ENCODE data around the gene EBNA1BP2.
"Not testable (repeated sequence)": the region's sequence is repeated elsewhere in the genome, so short reads cannot be mapped to it uniquely, and the experiment has no call there.

EBNA1BP2 gene

DNA sequence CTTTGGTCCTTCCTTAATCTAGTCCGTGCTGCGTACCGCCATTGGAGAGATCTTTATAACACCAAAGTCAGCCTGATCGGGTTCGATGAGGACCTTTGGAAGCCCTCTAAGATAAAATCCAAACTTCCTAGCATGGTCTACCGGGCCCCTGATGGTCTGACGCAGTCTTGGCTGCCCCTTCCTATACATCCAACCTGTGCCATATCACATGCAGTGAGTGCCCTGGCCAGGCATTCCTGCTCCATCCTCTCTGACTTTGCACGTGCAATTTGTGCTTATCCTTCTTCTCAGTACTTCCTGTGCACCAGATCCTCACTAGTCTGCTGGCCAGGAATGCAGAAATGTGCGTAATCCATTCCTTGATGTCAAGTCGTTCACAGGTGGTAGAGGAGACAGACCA lies 45.7 kb upstream of the EBNA1BP2 start:
- Histone ChIP-seq H3K27ac (ENCODE audit: low read depth, low read length) (no peak overlapping the region), H3K9me2 (replicated peaks; ENCODE audit: insufficient read depth, low read length) (no peaks in the 10 kb centered on the region), H2AFZ (ENCODE audit: low read depth, low read length, severe bottlenecking) (no peak overlapping the region), H4K20me1 (ENCODE audit: low read depth, low read length) (no peaks in the 10 kb centered on the region), H3F3A (ENCODE audit: insufficient read depth) (no peaks in the 10 kb centered on the region), H3K4me3 (ENCODE audit: insufficient read depth, low read length, poor library complexity, severe bottlenecking) (no peak overlapping the region), H3K9me3 (ENCODE audit: insufficient read depth, low read length) (no peaks in the 10 kb centered on the region), H3K36me3 (ENCODE audit: low read length) (no peaks in the 10 kb centered on the region), H3K79me2 (ENCODE audit: insufficient read depth, low read length) (no peaks in the 10 kb centered on the region), H3K27me3 (ENCODE audit: low read length) (no peaks in the 10 kb centered on the region), H3K4me2 (ENCODE audit: low read depth, low read length, poor library complexity, severe bottlenecking) (no peak overlapping the region), H3K9ac (ENCODE audit: low read length) (no peak overlapping the region)
- TF ChIP-seq CTCF (IDR thresholded peaks at IDR 0.05; ENCODE audit: insufficient read depth, low read length, poor library complexity, severe bottlenecking), result no peak
- no peak for TF ChIP-seq EZH2phosphoT487 (conservative IDR thresholded peaks at IDR 0.05; ENCODE audit: low read length)

GRCh38 chr1:43214501-43215444 lies 42.7 kb upstream of the EBNA1BP2 start:
- Histone ChIP-seq H3K9me2 (replicated peaks; ENCODE audit: insufficient read depth, low read length) (no peaks in the 10 kb centered on the region), H4K20me1 (ENCODE audit: low read depth, low read length) (no peaks in the 10 kb centered on the region), H3K36me3 (ENCODE audit: low read length) (no peaks in the 10 kb centered on the region), H3K9me3 (ENCODE audit: insufficient read depth, low read length) (no peaks in the 10 kb centered on the region), H3K27ac (ENCODE audit: low read depth, low read length) (no peak overlapping the region), H3K4me2 (ENCODE audit: low read depth, low read length, poor library complexity, severe bottlenecking) (no peak overlapping the region), H3K27me3 (ENCODE audit: low read length) (no peaks in the 10 kb centered on the region), H3F3A (ENCODE audit: insufficient read depth) (no peaks in the 10 kb centered on the region), H3K9ac (ENCODE audit: low read length) (no peak overlapping the region), H2AFZ (ENCODE audit: low read depth, low read length, severe bottlenecking) (no peak overlapping the region), H3K79me2 (ENCODE audit: insufficient read depth, low read length) (no peaks in the 10 kb centered on the region), H3K4me3 (ENCODE audit: insufficient read depth, low read length, poor library complexity, severe bottlenecking) (no peak overlapping the region)
- TF ChIP-seq EZH2phosphoT487 (conservative IDR thresholded peaks at IDR 0.05; ENCODE audit: low read length) (no peak), CTCF (IDR thresholded peaks at IDR 0.05; ENCODE audit: insufficient read depth, low read length, poor library complexity, severe bottlenecking) (no peak)

DNA sequence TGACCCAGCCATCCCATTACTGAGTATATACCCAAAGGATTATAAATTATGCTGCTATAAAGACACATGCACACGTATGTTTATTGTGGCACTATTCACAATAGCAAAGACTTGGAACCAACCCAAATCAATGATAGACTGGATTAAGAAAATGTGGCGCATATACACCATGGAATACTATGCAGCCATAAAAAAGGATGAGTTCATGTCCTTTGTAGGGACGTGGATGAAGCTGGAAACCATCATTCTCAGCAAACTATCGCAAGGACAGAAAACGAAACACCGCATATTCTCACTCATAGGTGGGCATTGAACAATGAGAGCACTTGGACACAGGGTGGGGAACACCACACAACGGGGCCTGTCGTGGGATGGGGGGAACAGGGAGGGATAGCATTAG lies 36.2 kb upstream of the EBNA1BP2 start:
- not testable (repeated sequence) for H4K20me1 ChIP-seq (ENCODE audit: low read depth, low read length); H3K9me3 ChIP-seq (ENCODE audit: insufficient read depth, low read length); H3F3A ChIP-seq (ENCODE audit: insufficient read depth); H3K27ac ChIP-seq (ENCODE audit: low read depth, low read length); H3K9me2 ChIP-seq (replicated peaks; ENCODE audit: insufficient read depth, low read length); H3K27me3 ChIP-seq (ENCODE audit: low read length); H3K4me3 ChIP-seq (ENCODE audit: insufficient read depth, low read length, poor library complexity, severe bottlenecking); H3K4me2 ChIP-seq (ENCODE audit: low read depth, low read length, poor library complexity, severe bottlenecking); H2AFZ ChIP-seq (ENCODE audit: low read depth, low read length, severe bottlenecking); H3K36me3 ChIP-seq (ENCODE audit: low read length); H3K79me2 ChIP-seq (ENCODE audit: insufficient read depth, low read length); H3K9ac ChIP-seq (ENCODE audit: low read length)

DNA sequence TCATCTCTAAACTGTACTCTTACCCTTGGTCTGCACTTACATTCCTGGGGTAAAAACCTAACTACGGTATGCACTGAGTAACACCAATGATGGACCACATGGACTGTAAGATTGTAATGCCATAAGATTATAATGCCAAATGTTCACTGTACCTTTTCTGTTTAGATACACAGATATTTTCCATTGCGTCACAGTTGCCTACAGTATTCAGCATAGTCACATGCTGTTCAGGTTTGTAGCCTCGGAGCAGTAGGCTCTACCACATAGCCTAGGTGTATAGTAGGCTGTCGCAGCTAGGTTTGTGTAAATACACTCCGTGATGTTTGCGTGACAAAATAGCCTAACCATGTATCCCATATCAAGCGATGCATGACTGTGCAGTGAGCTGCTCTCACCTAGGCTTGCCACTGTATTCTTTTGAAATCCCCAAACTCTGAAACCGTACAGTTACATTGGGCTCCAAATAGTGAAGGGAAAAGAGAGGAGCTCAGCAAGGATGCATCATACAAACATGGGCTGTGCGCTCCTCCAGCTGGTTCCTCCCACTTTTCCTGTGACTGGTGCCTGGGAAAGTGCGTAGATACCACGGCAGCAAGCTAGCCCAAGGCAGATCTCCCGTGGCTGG lies 35.3 kb upstream of the EBNA1BP2 start:
- H3K4me3 ChIP-seq (ENCODE audit: insufficient read depth, low read length, poor library complexity, severe bottlenecking), result no peak overlapping the region
- H3K9ac ChIP-seq (ENCODE audit: low read length), result no peak overlapping the region
- H2AFZ ChIP-seq (ENCODE audit: low read depth, low read length, severe bottlenecking), result no peak overlapping the region
- H3F3A ChIP-seq (ENCODE audit: insufficient read depth), result no peaks in the 10 kb centered on the region
- H3K4me2 ChIP-seq (ENCODE audit: low read depth, low read length, poor library complexity, severe bottlenecking), result no peak overlapping the region
- TF ChIP-seq CTCF (IDR thresholded peaks at IDR 0.05; ENCODE audit: insufficient read depth, low read length, poor library complexity, severe bottlenecking) (no peak), EZH2phosphoT487 (conservative IDR thresholded peaks at IDR 0.05; ENCODE audit: low read length) (no peak)
- H4K20me1 ChIP-seq (ENCODE audit: low read depth, low read length), result no peaks in the 10 kb centered on the region
- no peaks in the 10 kb centered on the region for H3K9me2 ChIP-seq (replicated peaks; ENCODE audit: insufficient read depth, low read length)
- H3K27me3 ChIP-seq (ENCODE audit: low read length), result no peaks in the 10 kb centered on the region
- H3K36me3 ChIP-seq (ENCODE audit: low read length), result no peaks in the 10 kb centered on the region
- H3K27ac ChIP-seq (ENCODE audit: low read depth, low read length), result no peak overlapping the region
- H3K79me2 ChIP-seq (ENCODE audit: insufficient read depth, low read length), result no peaks in the 10 kb centered on the region
- no peaks in the 10 kb centered on the region for H3K9me3 ChIP-seq (ENCODE audit: insufficient read depth, low read length)
